GM13977 (cell line): ENCODE data around the gene UQCRC1.

Experiments
- DNase-seq: peaks from one replicate; pipeline ENCODE4 v3.0.0; 2012; ENCODE audit warnings: low spot score
- in situ Hi-C: fragments of 300-500 bp; cut with MboI; formaldehyde crosslinking; loops from one replicate; pipeline ENCODE4 v1.12.0; 2022; ENCODE audit warnings: low sequenced_read_pairs, low pct_unique_long_range_greater_than_20kb, mixed read lengths, inconsistent platforms; ENCODE audit not compliant: unreplicated experiment
- TF ChIP-seq, protein P1 (sequence below): IDR thresholded peaks from 2 replicates; pipeline ENCODE4 v1.5.1; 2012; ENCODE audit warnings: mild to moderate bottlenecking, control low read depth; ENCODE audit not compliant: insufficient read depth; ENCODE audit errors: extremely low read depth, missing control alignments

UQCRC1 gene

DNA sequence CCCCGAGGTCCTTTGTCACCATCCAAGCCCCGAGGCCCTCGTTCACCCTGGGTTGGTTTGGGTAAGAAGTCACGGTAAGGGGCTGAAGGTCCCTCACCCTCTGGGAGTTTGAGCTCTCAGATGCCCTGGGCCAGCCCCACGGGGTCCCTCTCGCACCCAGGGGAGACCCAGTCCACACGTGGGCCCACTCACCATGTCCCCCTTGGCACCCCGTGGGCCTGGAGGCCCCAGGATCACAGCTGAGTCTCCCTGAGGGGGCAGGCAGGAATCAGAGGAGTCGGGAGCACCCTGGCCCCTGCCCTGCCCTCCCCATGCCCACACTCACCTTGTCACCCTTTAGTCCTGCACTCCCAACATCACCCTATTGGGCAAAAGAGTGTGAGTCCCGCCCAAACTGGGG is 40.0 kb downstream of the UQCRC1 start:
- DNase-seq: no peak
- in situ Hi-C loops: no loop called here
- TF ChIP-seq, protein P1, sequence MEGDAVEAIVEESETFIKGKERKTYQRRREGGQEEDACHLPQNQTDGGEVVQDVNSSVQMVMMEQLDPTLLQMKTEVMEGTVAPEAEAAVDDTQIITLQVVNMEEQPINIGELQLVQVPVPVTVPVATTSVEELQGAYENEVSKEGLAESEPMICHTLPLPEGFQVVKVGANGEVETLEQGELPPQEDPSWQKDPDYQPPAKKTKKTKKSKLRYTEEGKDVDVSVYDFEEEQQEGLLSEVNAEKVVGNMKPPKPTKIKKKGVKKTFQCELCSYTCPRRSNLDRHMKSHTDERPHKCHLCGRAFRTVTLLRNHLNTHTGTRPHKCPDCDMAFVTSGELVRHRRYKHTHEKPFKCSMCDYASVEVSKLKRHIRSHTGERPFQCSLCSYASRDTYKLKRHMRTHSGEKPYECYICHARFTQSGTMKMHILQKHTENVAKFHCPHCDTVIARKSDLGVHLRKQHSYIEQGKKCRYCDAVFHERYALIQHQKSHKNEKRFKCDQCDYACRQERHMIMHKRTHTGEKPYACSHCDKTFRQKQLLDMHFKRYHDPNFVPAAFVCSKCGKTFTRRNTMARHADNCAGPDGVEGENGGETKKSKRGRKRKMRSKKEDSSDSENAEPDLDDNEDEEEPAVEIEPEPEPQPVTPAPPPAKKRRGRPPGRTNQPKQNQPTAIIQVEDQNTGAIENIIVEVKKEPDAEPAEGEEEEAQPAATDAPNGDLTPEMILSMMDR: no peak

DNA sequence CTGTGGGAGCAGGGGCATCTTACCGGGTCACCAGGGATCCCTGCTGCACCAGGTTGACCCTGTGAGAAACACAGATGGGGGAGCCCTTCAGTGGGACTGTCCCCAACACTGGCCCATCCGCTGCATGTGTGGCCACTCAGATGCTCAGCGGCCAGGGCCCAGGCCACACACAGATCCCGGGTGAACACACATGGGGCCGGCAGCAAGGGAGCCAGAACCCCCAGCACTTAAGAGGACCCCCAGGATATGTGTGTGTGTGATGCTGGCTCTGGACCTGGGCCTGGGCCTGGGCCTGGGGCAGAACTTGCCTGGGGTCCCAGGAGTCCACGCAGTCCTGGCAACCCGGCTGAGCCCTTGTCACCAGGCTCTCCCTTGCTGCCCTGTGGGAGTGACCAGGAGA is 41.0 kb downstream of the UQCRC1 start:
- in situ Hi-C loops: no loop called here
- no peak for DNase-seq
- TF ChIP-seq, protein P1: no peak

DNA sequence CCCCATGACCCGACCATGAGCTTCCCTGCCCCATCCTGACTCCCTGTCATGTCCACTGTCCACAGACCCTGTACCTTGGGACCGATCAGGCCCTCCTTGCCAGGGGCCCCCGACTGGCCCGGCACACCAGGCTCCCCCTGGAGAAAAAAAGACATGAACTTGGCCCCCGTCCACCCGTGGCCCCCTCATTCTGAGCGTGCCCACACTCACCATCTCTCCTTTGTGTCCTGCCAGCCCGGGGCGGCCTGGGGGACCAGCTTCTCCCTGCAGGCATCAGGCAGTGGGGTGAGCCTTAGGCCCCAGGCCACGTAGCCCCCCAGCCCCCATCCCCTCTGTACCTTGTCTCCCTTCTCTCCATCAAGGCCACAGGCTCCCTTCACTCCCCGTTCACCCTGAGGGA is 41.9 kb downstream of the UQCRC1 start:
- in situ Hi-C loops: no loop called here
- TF ChIP-seq, protein P1: no peak
- DNase-seq: no peak

DNA sequence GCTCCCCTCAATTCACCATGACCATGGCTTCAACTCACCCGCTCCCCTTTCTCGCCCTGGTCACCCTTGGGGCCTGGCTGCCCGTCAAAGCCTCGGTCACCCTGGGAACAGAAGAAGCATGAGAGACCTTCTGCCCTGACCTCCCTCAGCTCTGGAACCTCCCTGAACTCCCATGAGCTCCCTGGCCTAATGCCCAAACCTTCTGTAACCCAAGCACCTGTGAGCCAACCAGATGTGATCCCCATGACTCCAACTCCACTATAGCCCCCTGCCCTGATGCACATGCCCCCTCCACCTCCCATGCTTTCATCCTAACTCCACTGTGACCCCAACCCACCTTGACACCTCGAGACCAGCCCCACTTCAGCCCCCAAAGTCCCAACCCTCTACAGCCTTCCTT is 42.4 kb downstream of the UQCRC1 start:
- TF ChIP-seq, protein P1: no peak
- in situ Hi-C loops: no loop called here
- no peak for DNase-seq

DNA sequence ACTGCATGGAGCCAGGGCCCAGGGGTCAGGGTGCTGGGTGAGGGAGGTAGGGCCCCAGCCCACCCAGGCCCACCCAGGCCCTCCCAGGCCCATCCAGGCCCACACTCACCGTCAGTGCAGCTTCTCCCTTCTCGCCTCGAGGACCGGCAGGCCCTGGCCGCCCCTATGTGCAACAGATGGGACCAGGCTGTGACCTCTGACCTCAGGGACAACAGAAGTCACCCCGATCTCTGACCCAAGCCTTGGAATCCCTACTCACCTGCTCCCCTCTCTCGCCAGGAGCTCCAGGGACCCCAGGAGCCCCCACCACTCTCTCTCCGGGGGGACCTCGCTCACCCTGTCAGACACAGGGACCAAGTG is 43.1 kb downstream of the UQCRC1 start:
- TF ChIP-seq, protein P1: no peak
- no peak for DNase-seq
- in situ Hi-C loops: no loop called here

DNA sequence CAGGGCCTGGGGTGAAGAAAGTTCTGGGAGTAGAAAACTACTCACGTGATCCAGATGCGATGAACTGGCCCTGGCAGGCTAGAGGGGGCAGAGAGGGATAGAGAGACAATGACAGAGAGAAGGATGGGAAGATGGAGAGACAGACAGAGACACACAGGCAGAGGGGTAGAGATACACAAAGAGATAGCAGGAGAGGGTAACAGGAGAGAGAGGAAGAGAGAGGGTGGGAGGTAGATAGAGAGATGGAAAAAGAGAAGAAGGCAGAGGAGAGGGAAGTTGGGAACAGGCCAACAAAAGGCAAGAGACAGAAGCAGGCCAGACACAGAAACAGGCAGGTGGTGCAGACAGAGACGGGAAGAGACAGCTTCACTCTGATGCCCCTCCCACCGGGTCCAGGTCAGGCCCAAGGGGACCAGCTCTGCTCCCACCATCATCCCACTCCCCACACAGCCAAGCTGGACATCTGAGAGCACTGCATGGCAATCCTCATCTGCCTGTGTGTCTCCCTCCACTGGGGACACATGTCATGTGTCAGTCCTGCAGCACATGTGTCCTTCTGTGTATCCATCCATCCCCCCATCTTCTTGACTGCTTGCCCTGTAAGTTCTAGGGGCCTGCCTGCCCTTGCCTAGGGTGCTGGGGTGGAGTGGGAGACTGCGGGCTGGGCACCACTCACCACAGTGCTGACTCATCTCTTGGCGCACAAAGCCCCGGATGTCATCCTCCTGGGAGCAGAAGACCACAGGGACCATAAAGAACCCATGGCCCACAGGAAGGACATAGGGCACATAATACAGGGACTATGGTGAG is 43.6 kb downstream of the UQCRC1 start:
- TF ChIP-seq, protein P1: no peak
- no peak for DNase-seq
- in situ Hi-C loops: no loop called here
